Cardiac septum (tissue), 1 donor: ENCODE results near the gene EEF1A1. TPM values are rescaled to one million over a fixed set of nuclear protein-coding genes. Genes with fewer than 3 reads are reported as not detected.
"Not testable (repeated sequence)": the region's sequence is repeated elsewhere in the genome, so short reads cannot be mapped to it uniquely, and the experiment has no call there.

ENCODE experiments used
- DNase-seq: peaks from one replicate; pipeline ENCODE4 v3.0.0-alpha.2; 2020; ENCODE audit warnings: low spot score
- intact Hi-C: fragments of 100-400 bp; cut with DNase I; formaldehyde crosslinking; loops from one replicate; pipeline ENCODE4 v1.14.0; 2022
- total RNA-seq: library from RNA; stranded (reverse); fragmentation: NEBNext Ultra II Directional; extraction: Animal tissue kit (Norgen Biotek cat#: 25700); gene quantifications from one replicate; pipeline ENCODE4 v1.2.1, GENCODE V29; 2021
- donor health status: DM: no; HTN: no; CAD: no.

EEF1A1 gene
- total RNA-seq, 1 donor from 2014 or later: 2,432 TPM

DNA sequence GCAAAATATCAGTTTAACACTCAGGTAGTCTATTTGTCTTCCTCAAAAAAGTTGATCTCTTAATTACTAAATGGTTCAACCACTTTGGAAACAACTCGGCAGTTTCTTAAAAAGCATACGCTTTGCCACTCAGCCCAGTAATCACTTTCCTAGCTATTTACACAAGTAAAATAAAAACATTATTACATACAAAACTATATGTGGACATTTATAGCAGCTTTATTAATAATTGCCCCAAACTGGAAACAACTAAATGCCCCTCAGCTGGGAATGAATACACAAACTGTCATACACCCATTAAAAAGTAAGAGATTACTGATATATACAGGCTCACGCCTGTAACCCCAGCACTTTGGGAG lies 7.4 kb downstream of the EEF1A1 start:
- intact Hi-C loops: no loop called here
- DNase-seq: no peak

DNA sequence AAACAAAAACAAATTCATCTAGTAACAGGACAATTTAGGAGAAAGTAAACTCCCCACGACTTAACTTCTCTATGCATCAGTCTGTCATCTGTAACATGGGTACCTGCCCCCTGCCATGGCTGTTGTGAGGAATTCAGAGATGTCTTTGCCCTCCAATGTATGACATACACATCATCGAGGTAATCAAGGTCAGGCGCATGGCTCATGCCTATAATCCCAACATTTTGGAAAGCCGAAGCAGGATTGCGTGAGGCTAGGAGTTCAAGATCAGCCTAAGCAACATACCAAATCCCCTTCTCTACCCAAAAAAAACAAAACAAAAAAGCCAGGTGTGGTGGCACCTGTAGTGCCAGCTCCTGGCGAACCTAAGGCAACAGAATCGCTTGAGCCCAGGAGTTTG lies 9.0 kb downstream of the EEF1A1 start:
- DNase-seq: no peak
- intact Hi-C loops: no loop called here

DNA sequence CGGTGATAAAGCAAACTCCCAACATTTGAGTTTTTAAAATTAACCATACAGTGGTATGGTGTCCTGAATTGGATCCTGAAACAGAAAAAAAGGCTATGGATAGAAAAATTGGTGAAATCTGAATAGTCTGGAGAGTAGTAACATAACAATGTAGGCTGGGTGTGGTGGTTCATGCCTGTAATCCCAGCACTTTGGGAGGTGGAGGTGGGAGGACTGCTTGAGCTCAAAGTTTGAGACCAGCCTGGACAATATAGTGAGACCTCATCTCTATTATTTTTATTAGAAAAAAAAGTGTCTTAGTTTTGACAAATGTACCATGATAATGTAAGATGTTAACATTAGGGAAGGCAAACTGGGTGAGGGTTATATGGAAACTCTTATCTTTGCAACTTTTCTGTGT lies 11.0 kb downstream of the EEF1A1 start:
- intact Hi-C loops: no loop called here
- no peak for DNase-seq

DNA sequence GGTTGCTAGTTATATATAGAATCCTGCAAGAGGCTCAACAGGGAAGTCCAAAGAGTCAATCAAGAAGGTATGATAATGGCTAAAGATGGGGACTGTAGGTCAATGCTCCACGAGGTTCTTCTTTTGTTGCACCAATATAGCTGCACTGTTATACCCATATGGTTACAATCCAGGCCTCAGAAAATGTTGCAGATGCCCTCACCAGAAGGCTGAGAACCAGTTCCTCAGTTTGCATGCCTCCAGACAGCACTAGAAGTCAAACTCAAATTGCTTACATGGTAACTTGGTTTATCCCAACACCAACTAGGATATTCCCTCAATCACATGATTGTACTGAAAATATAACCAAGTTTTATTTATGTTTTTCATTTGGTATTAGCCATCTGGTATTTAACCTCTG lies 12.1 kb downstream of the EEF1A1 start:
- DNase-seq: no peak
- intact Hi-C loops: no loop called here

DNA sequence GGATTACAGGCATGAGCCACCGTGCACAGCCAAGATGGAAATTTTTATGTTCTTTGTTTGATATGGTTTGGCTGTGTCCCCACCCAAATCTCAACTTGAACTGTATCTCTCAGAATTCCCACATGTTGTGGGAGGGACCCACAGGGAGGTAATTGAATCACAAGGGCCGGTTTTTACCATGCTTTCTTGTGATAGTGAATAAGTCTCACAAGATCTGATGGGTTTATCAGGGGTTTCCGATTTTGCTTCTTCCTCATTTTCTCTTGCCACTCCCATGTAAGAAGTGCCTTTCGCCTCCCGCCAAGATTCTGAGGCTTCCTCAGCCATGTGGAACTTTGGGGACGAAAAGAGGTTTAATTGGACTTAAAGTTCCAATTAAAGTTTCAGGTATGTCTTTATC lies 14.6 kb downstream of the EEF1A1 start:
- DNase-seq: no peak
- intact Hi-C loops: no loop called here

DNA sequence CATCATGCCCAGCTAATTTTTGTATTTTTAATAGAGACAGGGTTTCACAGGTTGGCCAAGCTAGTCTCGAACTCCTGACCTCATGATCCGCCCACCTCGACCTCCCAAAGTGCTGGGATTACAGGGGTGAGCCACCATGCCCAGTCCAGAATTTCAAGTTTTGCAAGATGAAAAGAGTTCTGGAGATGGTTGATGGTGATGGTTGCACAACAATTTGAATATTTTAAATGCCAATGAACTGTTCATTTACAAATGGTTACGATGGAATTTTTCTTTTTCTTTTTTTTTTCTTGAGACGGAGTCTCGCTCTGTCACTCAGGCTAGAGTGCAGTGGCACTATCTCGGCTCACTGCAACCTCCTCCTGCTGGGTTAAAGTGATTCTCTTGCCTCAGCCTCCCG lies 15.1 kb downstream of the EEF1A1 start:
- intact Hi-C loops, DNase-seq: not testable (repeated sequence)

DNA sequence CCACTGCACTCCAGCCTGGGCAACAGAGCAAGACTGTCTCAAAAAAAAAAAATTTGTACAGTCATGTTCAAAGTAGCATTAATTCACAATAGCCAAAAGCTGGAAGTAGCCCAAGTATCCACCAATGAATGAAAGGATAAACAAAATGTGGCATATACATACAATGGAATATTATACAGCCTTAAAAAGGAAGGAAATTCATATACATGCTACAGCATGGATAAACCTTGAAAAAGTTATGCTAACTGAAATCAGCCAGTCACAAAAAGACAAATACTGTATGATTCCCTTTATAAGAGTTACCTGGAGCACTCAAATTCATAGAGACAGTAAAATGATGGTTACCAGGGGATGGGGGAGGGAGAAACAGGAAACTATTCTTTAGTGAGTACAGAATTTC lies 15.7 kb downstream of the EEF1A1 start:
- intact Hi-C loops: no loop called here
- no peak for DNase-seq

DNA sequence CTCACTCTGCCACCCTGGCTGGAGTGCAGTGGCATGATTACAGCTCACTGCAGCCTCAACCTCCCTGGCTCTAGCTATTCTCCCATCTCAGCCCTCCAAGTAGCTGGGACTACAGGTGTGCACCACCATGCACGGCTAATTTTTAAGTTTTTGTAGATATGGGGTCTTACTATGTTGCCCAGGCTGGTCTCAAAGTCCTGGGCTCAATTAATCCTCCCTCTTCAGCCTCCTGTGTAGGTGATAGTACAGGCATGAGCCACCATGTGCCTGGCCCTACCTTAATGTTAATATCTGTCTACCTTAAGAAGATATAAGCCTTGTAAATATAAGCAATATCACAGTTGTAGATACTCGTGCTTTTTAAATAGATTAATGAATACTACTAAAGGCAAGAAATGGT lies 16.7 kb downstream of the EEF1A1 start:
- no peak for DNase-seq
- intact Hi-C loops: no loop called here

DNA sequence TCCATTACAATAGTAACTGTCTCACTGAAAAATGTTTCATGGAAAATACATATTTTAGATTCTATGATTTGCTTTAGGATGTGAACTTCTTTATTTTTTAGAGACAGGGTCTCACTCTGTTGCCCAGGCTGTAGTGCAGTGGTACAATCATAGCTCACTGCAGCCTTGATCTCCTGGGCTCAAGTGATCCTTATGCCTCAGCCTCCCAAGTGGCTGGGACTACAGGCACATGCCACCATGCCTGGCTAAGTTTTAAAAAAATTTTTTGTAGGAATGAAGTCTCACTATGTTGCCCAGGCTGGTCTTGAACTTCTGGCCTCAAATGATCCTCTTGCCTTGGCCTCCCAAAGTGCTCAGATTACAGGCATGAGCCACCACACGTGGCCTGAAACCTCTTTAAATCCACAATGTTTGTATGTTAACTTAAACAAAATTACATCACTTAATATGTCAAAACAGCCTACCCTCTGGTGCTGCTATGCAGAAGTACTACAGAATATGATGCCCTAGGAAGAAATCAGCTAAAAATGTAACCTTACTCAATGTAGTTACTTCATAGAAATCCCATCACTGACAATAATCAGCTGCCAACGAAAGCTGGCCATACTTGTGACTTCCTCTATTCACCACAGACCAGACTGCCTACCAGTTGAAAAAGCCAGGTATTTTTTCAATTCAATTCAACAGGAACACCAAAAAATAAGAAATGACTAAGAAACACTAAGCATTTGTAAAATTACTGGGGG lies 17.6 kb downstream of the EEF1A1 start:
- DNase-seq: no peak
- intact Hi-C loops: no loop called here

DNA sequence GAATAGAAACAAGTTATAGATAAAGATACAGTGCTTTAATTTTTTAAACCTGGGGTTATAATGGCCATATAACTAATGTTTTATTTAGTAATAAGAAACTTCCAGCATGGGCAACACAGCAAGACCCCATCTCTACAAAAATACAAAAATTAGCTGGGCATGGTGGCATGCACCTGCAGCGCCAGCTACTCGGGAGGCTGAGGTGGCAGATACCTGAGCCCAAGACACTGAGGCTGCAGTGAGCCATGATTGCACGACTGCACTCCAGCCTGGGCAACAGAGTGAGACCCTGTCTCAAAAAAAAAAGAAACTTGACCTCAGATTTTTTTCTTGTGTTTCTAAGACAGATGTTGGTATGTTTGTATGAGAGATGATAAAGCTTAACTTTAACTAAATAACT lies 22.9 kb downstream of the EEF1A1 start:
- intact Hi-C loops: no loop called here
- no peak for DNase-seq

DNA sequence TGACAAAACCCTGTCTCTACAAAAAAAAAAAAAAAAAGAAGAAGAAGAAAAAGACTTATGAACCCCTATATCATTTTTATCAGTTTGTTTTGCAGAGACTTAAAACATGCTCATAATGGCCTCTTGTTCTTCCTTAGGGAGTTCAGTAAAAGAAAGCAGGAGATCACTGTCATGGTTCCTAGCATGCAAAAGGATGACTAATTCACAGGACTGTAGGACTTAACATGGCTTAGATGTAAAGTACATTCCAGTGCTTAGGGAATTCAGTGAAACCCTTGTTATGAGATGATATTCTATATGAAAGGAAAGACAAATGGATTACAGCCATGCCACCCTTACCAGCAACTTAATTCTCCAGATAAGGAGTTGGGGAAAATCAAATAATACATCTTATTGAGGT lies 29.5 kb downstream of the EEF1A1 start:
- intact Hi-C loops: no loop called here
- DNase-seq: no peak

DNA sequence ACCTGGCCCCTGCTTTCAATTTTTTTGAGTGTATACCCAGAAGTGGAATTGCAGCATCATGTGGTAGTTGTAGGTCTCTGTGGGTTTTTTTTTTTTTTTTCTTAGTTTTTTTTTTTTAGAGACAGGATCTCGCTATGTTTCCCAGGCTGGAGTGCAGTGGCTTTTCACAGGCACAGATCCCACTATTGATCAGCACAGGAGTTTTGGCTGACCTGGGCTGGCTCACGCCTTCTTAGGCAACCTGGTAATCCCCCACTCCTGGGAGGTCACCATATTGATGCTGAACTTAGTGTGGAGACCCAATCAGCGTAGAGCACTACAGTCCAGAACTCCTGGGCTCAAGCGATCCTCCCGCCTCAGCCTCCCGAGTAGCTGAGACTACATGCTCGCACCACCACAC lies 33.4 kb downstream of the EEF1A1 start:
- no peak for DNase-seq
- intact Hi-C loops: no loop called here

DNA sequence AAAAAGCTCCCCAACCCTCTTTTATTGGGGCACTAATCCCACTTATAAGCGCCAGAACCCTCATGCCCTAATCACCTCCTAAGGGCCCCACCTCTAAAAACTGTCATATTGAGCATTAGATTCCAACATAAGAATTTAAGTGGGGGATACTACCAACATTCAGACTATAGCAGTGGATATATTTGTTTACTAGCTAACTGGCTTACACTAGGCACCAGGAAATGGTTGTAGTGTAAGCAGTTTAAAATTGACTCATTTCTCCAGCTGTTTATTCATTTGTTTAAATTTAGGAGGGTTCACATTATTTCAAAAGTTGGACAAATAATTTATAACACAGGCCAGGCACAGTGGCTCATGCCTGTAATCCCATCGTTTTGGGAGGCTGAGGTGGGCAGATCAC lies 36.4 kb downstream of the EEF1A1 start:
- DNase-seq: no peak

DNA sequence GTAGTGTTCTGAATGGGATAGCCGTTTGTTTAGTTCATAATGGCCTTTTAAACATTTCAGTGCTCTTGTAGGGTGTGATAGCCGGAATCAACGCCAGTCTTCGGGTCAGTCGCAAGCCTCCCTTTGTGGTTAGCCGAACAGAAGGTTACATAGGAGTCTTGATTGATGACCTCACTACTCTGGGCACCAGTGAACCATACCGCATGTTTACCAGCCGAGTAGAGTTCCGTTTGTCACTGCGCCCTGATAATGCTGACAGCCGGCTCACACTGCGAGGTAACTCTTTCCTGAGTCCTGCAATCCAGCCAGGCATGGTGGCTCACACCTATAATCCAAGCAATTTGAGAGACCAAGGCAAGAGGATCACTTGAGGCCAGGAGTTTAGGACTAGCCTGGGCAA lies 38.9 kb downstream of the EEF1A1 start:
- intact Hi-C loops: no loop called here
- DNase-seq: no peak

More for the DNA sequence above, 36.4 kb downstream of the EEF1A1 start:
- intact Hi-C loops: no loop called here

DNA sequence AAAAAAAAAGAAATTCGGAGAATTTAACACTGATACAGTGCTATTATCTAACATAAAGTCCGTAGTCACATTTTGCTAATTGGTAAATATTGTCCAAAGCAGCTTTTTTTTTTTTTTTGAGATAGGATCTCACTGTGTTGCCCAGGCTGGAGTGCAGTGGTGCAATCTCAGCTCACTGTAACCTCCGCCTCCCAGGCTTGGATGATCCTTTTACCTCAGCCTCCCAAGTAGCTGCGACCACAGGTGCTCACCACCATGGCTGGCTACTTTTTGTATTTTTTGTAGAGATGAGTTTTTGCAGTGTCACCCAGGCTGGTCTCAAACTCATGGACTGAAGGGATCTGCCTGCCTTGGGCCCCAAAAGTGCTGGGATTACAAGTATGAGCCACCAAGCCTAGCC lies 43.4 kb downstream of the EEF1A1 start:
- intact Hi-C loops: no loop called here
- DNase-seq: no peak

DNA sequence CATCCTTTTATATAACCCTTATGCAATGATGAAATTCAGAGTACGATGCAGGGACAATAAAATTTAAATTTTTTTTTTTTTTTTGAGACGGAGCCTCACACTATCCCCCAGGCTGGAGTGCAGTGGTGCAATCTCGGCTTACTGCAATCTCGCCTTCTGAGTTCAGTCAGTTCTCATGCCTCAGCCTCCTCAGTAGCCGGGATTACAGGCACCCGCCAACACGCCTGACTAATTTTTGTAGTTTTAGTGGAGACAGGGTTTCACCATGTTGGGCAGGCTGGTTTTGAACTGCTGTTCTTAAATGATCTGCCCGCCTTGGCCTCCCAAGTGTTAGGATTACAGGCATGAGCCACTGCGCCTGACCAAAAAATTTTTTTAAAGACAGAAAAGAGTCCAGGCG lies 44.1 kb downstream of the EEF1A1 start:
- DNase-seq: no peak
- intact Hi-C loops: no loop called here

DNA sequence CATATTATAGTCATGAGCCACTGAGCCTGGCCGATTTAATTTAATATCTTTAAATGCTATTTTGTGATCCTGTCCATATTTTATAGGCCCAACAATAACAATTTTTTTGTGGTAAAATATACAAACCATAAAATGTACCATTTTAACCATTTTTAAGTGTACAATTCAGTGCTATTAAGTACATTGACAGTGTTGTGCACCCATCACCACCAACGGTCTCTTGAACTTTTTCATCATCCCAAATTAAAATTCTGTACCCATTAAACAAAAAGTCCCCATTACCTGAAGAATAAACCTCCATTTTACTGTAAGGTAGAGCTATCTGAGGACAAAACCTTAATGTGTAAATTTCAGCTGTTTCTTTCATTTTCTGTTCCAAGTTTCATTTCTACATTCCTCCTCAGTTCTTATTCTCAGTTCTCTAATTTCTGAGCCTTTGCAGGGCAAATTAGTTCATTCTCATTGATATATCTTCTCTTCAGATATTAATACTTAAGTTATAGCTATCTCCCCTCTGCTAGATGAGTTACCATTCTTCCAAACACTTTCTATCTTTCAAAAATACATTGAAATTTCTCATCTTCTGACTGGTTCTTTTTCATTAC lies 49.0 kb downstream of the EEF1A1 start:
- intact Hi-C loops: no loop called here
- DNase-seq: no peak

Other genes starting within 250 kb of the EEF1A1 start
- not detected for gene DPPA5, start 166.8 kb downstream of the EEF1A1 start, total RNA-seq
- not detected for gene KHDC3L, start 158.4 kb downstream of the EEF1A1 start, total RNA-seq
- not detected for gene OOEP, start 151.1 kb downstream of the EEF1A1 start, total RNA-seq
- gene DDX43, start 126.2 kb downstream of the EEF1A1 start, total RNA-seq: not detected
- 2.0 TPM for gene CGAS, start 68.7 kb downstream of the EEF1A1 start, total RNA-seq
- 20.7 TPM for gene MTO1, start 59.3 kb downstream of the EEF1A1 start, total RNA-seq
- 7.3 TPM for gene SLC17A5, start 133.0 kb upstream of the EEF1A1 start, total RNA-seq
- 6.3 TPM for gene CD109, start 175.2 kb upstream of the EEF1A1 start, total RNA-seq